Stimulated activated CD4-positive, alpha-beta T cell treated with anti-CD3 and anti-CD28 coated beads, Interleukin-1b, Interleukin-23, amount 100 ng/mL, for 1 hour (primary cell): ENCODE data around the gene TRIM4.
A peak's percentile ranks its signal among the peaks of the same experiment; 100 is the strongest.
"Not testable (repeated sequence)": the region's sequence is repeated elsewhere in the genome, so short reads cannot be mapped to it uniquely, and the experiment has no call there.

ENCODE experiments used
- DNase-seq, 2 donors: peaks; one replicate each; pipeline ENCODE4 v3.0.0-alpha.2; 2020; ENCODE audit warnings: low read depth in 2 of 2

Gene TRIM4

DNA sequence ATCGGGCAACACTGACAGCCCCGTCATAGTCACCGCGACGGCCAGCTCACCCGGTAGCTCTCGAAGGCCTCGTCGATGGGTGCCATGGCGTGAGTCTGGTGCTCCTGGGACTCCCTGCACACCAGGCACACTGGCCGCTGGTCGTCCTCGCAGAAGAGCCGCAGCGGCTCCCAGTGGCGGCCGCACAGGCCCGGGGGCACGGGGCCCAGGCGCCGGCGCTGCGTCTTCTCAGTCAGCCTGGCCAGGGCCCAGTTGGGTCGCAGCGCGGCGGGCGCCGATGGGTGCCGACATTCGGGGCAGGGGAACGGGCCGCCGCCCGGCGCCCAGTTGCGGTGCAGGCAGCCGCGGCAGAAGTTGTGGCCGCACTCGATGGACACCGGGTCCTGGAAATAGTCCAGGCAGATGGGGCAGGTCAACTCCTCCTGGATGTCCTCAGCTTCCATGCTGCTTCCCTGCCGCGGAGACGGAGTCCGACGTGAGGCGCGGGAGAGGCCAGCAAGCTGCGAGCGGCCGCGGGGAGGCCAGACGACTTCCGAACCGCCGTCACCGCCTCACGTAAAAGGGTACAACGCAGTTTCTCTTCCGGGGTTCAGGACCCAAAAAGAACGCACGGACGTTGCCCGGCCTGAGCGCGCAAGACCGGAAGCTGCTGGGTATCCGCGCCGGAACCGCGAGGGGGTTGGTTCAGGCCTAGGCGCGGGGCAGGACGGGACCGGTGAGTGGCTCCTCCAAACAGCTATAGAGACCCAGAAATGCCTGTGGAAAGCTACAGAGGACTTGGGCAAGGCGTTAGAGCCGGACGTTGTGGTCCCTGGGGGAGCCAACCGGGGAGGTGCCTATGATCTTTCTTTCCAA, at the start of gene TRIM4:
TRIM4 (minus strand) TSS at position 572 of the 855 bp plus-strand sequence; CDS start at position 443, 129 bp downstream.
- DNase-seq = peak; percentile 66 to 79

DNA sequence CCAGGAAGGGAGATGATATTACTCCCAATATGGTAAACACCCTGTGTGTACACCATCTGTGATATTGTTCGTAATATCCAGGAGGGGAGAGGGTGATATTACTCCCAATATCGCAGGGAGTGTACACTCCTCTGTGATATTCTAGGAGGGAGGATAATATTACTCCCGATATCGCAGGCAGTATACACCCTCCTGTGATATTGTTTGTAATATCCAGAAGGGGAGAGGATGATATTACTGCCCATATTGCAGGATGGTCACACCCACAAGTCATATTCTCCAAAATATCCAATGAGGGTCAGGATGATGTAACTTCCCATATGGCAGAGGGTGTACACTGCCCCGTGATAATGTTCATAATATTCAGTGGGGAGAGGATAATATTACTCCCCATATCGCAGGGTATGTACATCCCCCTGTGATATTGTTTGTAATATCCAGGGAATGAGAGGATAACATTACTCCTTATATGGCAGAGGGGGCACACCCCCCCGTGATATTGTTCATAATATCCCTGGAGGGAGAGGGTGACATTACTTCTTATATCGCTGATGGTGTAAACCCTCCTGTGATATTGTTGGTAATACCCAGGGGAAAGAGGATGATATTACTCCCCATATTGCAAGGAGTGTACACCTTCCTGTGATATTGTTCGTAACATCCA, 39.4 kb upstream of the TRIM4 start:
- no peak for DNase-seq

GRCh38 chr7:99955247-99955646, 35.9 kb upstream of the TRIM4 start:
- DNase-seq = no peak

GRCh38 chr7:99954643-99955042, 35.3 kb upstream of the TRIM4 start:
- not testable (repeated sequence) for DNase-seq

GRCh38 chr7:99953649-99954048, 34.3 kb upstream of the TRIM4 start:
- DNase-seq = no peak

DNA sequence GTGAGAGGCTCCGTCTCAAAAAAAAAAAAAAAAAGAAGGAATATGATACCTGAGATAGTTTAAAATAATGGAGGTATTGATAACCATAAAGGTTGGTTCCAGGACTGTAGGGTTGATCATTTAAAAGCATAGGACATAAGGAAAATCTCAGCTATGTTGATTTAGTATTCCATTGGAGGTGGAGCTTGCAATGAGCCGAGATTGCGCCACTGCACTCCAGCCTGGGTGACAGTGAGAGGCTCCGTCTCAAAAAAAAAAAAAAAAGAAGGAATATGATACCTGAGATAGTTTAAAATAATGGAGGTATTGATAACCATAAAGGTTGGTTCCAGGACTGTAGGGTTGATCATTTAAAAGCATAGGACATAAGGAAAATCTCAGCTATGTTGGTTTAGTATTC, 33.3 kb upstream of the TRIM4 start:
- DNase-seq = not testable (repeated sequence)

DNA sequence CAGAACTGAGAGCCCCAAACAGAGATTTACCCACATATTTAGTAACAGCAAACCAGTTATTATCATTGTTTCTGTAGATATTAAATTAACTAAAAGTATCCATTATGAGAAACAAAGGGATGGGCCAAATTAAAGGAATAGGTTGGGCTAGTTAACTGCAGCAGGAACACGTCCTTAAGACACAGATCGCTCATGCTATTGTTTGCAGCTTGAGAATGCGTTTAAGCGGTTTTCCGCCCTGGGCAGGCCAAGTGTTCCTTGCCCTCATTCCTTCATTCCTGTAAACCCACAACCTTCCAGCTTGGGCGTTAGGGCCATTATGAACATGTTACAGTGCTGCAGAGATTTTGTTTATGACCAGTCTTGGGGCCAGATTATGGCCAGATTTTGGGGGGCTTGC, 31.5 kb upstream of the TRIM4 start:
- DNase-seq = not testable (repeated sequence)

GRCh38 chr7:99949645-99950228, 30.4 kb upstream of the TRIM4 start:
- DNase-seq = no peak

- no peak for DNase-seq
Observed at GRCh38 chr7:99947608-99948007, 28.3 kb upstream of the TRIM4 start.

DNA sequence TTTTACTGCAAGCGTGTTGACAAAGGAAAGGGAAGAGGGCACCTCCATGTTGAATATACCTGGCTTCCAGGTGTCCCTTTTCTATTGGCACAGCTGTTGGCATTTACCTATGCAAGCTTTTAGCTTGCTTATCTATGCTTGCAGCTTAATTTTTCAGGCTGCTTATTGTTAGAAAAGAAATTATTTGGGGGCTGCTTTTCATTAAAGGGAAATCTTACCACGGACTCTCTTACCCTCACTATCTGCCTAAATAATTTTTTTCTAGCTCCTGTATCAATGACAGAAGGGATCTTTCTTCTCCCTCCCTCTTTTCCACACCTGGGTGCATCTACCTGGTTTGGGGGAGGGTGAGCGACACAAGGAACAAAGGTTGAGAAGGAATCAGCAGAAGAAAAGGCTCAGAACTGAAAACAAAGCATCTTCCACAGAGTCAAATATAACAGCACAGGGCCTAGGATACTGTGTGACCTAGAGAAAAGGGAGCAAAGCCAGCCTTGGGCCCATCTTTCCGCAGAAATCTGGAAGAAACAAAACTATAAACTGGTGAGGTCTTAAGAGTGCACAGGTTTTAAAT, 25.3 kb upstream of the TRIM4 start:
- DNase-seq = no peak

GRCh38 chr7:99943641-99944496, 24.5 kb upstream of the TRIM4 start:
- DNase-seq = no peak

DNA sequence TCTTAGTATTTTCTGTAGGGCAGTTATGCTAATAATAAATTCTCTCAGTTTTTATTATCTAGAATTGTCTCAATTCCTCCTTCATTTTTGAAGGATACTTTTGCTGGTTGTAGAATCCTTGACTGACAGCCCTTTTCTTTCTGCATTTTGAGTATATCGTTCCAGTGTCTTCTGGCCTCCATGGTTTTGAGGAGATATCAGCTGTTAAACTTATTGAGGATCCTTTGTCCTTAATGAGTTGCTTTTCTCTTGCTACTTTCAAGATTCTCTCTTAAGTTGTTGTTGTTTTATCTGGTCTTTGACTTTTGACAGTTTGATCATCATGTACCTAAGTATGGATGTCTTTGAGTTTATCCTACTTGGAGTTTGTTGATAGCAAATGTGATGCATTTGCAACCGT, 19.0 kb upstream of the TRIM4 start:
- DNase-seq = no peak

DNA sequence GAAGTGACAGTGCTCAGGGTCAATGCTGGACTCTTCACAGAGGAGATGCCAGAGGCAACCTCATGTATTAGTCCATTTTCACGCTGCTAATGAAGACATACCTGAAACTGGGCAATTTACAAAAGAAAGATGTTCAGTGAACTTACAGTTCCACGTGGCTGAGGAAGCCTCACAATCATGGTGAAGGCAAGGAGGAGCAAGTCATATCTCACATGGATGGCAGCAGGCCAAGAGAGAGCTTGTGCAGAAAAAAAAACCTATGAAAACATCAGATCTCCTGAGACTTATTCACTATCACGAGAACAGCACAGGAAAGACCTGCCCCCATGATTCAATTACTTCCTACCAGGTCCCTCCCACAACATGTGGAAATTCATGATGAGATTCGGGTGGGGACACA, 15.7 kb upstream of the TRIM4 start:
- DNase-seq = not testable (repeated sequence)

GRCh38 chr7:99930376-99930775, 11.0 kb upstream of the TRIM4 start:
- no peak for DNase-seq

GRCh38 chr7:99929730-99930053, 10.4 kb upstream of the TRIM4 start:
- no peak for DNase-seq

DNA sequence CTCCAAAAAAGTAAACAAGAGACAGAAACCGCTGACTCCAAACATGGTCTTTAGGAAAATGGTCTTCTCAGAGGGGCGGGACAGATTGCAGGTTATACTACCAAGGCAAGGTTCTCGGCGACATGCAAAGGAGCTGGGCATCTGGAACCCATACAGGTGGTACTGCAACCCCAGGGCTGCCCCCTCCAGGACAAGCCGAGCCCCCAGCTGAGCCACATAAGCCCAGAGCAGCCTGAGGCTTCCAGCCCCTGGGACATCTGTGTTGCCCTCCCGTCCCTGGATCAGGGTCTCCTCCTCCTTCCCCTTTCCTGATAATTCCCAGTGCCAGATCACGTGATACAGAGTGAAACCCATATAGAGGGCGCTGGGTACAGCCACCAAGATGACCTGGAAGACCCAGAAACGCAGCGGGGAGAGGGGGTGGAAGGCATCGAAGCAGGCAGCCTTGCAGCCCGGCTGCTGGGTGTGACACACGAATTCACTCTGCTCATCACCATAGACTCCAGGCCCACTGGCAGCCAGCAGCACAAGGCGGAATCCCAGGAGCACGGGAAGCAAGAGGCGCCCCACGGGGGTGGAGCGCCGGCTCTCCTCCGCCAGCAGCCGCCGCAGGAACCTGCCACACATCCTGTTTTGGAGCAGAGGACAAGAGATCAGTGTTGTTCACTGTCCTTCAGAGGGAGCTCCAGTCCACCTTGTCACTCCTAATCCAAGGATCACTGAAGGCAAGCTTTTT, 9.8 kb upstream of the TRIM4 start, which contains the start of gene GJC3:
GJC3 (minus strand) TSS at position 627 of the 736 bp plus-strand sequence; CDS start at position 627, 0 bp downstream.
- no peak for DNase-seq

GRCh38 chr7:99928188-99928587, 8.9 kb upstream of the TRIM4 start:
- no peak for DNase-seq

DNA sequence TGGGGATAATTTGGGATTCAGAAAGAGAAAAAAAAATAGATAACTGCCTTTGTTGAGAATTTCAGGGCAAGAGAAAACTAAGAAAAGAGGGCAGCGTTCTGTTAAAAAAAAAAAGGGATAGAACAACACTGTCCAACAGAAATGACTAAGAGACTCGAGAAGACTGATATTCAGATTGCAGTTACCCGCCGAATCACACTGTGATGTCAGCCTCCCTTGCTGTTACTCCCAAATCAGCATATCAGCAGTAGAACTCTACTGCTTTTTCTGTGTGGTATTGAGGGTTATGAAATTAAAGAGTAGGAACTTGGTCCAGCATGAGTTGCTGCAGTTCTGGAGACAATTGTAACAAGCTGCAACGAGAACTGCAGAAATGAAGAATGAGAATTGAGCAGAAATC, 8.2 kb upstream of the TRIM4 start:
- no peak for DNase-seq

DNA sequence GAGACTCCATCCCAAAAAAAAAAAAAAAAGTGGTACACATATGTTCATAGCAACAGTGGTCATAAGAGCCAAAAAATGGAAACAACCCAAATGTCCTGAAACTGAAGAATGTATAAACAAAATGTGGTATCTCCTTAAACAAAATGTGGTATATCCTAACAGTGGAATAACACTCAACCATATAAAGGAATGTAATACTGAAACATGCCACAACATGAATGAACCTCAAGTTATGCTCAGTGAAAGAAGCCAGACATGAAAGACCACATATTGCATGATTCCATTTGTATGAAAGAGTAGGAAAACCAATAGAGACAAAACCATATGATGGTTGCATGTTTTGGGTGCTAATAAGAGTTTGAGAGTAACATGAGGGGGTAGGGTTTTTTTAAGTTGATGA, 7.0 kb upstream of the TRIM4 start:
- DNase-seq = no peak

DNA sequence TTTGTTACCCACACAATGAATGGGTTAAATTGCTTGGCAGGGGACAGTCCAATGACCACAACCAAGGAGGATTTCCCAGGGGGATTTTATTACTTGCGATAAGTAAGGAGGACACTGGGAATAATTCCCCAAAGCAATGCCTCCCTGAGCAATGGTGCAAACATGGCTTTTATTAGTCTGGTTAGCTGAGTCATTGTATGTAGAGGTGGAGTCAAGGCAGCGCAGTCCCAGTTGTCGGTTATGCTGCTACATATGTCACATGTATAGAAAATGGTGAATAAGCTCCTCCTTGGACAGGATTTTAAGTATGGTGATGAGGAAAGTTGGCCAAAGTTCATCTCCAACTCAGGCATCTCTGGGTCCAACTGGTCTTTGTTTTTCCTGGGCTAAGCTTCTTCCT, 3.9 kb upstream of the TRIM4 start:
- DNase-seq = no peak

- DNase-seq = no peak
Observed at GRCh38 chr7:99920149-99920548, 819 bp upstream of the TRIM4 start.
